ENCODE data around the gene CCDC112. TPM values are rescaled to one million over a fixed set of nuclear protein-coding genes. Genes with fewer than 3 reads are reported as not detected.

The CCDC112 gene
- polyA plus RNA-seq, 1 donor (not counting 4 experiments of a cell fraction or from before 2014, with no cell fraction given) = 4.0 TPM

- no peaks in the 10 kb centered on the region for H3K27me3 ChIP-seq (ENCODE audit: control insufficient read depth, extremely low read depth, insufficient read depth, low read length)
- no peaks in the 10 kb centered on the region for H4K20me1 ChIP-seq (ENCODE audit: control insufficient read depth, extremely low read depth, insufficient read depth, low read length)
- H3K79me2 ChIP-seq (ENCODE audit: control insufficient read depth, insufficient read depth, low read length) = peaks cover 31% of the 10 kb centered on the region
- H3K4me1 ChIP-seq (ENCODE audit: control insufficient read depth, extremely low read depth, insufficient read depth, low read length) = peaks cover 30% of the 10 kb centered on the region
- H3K4me2 ChIP-seq (ENCODE audit: control insufficient read depth, extremely low read depth, insufficient read depth, low read depth, low read length) = no peak overlapping the region
- no peak for DNase-seq (ENCODE audit: low read depth, low spot score)
- H2AFZ ChIP-seq (ENCODE audit: control insufficient read depth, low read length) = no peak overlapping the region
- no peak for FAIRE-seq
- H3K9me1 ChIP-seq (ENCODE audit: control insufficient read depth, extremely low read depth, insufficient read depth, low read length) = no peaks in the 10 kb centered on the region
- H3K9me3 ChIP-seq (ENCODE audit: control insufficient read depth, low read depth, low read length) = no peaks in the 10 kb centered on the region
- H3K4me3 ChIP-seq (ENCODE audit: control insufficient read depth in 2 of 3, extremely low read depth in 1 of 3, insufficient read depth in 2 of 3, low read depth in 1 of 3, low read length in 3 of 3) = no peak overlapping the region
- no peak overlapping the region for H3K27ac ChIP-seq (ENCODE audit: control insufficient read depth, insufficient read depth, low read length)
- TF ChIP-seq EZH2 (IDR thresholded peaks at IDR 0.05; ENCODE audit: low read length) (no peak), CTCF (optimal IDR thresholded peaks at IDR 0.05 in 1 of 3, IDR thresholded peaks at IDR 0.05 in 1 of 3, conservative IDR thresholded peaks at IDR 0.05 in 1 of 3; ENCODE audit: extremely low read depth in 1 of 3, insufficient read depth in 2 of 3, low read length in 3 of 3) (no peak)
- H3K36me3 ChIP-seq (ENCODE audit: control insufficient read depth in 2 of 2, extremely low read depth in 1 of 2, insufficient read depth in 2 of 2, low read length in 2 of 2) = no peaks in the 10 kb centered on the region
- dilution Hi-C loops (cut with MboI; ENCODE audit: extremely low pct_ligation_motif_present, low sequenced_read_pairs) = no loop called here
- H3K9ac ChIP-seq (ENCODE audit: control insufficient read depth, extremely low read depth, insufficient read depth, low read length) = no peak overlapping the region
These were observed 31.7 kb downstream of the CCDC112 start for GRCh38 chr5:115264786-115265185.

GRCh38 chr5:115263078-115263380 is 33.4 kb downstream of the CCDC112 start:
- H3K4me1 ChIP-seq (ENCODE audit: control insufficient read depth, extremely low read depth, insufficient read depth, low read length) = peaks cover 28% of the 10 kb centered on the region
- H3K27me3 ChIP-seq (ENCODE audit: control insufficient read depth, extremely low read depth, insufficient read depth, low read length) = no peaks in the 10 kb centered on the region
- H3K27ac ChIP-seq (ENCODE audit: control insufficient read depth, insufficient read depth, low read length) = peak overlapping the region; percentile 90
- H3K9me3 ChIP-seq (ENCODE audit: control insufficient read depth, low read depth, low read length) = no peaks in the 10 kb centered on the region
- TF ChIP-seq CTCF (optimal IDR thresholded peaks at IDR 0.05 in 1 of 3, IDR thresholded peaks at IDR 0.05 in 1 of 3, conservative IDR thresholded peaks at IDR 0.05 in 1 of 3; ENCODE audit: extremely low read depth in 1 of 3, insufficient read depth in 2 of 3, low read length in 3 of 3) (no peak), EZH2 (IDR thresholded peaks at IDR 0.05; ENCODE audit: low read length) (no peak)
- peak overlapping the region; percentile 81 to 87 (median 83) for H3K4me3 ChIP-seq (ENCODE audit: control insufficient read depth in 2 of 3, extremely low read depth in 1 of 3, insufficient read depth in 2 of 3, low read depth in 1 of 3, low read length in 3 of 3)
- H3K79me2 ChIP-seq (ENCODE audit: control insufficient read depth, insufficient read depth, low read length) = peaks cover 48% of the 10 kb centered on the region
- peak overlapping the region; percentile 94 for H3K9ac ChIP-seq (ENCODE audit: control insufficient read depth, extremely low read depth, insufficient read depth, low read length)
- FAIRE-seq = no peak
- no peaks in the 10 kb centered on the region for H3K9me1 ChIP-seq (ENCODE audit: control insufficient read depth, extremely low read depth, insufficient read depth, low read length)
- H3K36me3 ChIP-seq (ENCODE audit: control insufficient read depth in 2 of 2, extremely low read depth in 1 of 2, insufficient read depth in 2 of 2, low read length in 2 of 2) = no peaks in the 10 kb centered on the region
- peak overlapping the region; percentile 89 for H3K4me2 ChIP-seq (ENCODE audit: control insufficient read depth, extremely low read depth, insufficient read depth, low read depth, low read length)
- dilution Hi-C loops (cut with MboI; ENCODE audit: extremely low pct_ligation_motif_present, low sequenced_read_pairs) = no loop called here
- peak overlapping the region; percentile 98 for H2AFZ ChIP-seq (ENCODE audit: control insufficient read depth, low read length)
- no peaks in the 10 kb centered on the region for H4K20me1 ChIP-seq (ENCODE audit: control insufficient read depth, extremely low read depth, insufficient read depth, low read length)
- no peak for DNase-seq (ENCODE audit: low read depth, low spot score)

Data from keratinocyte (primary cell).